Peyer's patch (tissue), 4 donors: ENCODE results near the gene GCAT.

ENCODE experiments used
- CTCF ChIP-seq, 6 experiments: fragments of 450-650 bp in 4 of 6; fragments of 200-600 bp in 2 of 6; sonication (generic) in 1 of 6; IDR thresholded peaks; one replicate each; pipeline ENCODE4 v1.5.1; 2017 to 2019; ENCODE audit warnings: antibody characterized with exemption in 6 of 6, mild to moderate bottlenecking in 3 of 6, moderate library complexity in 1 of 6
- POLR2A ChIP-seq, 2 donors: fragments of 450-650 bp; IDR thresholded peaks; one replicate each; pipeline ENCODE4 v1.5.1; 2017; ENCODE audit warnings: antibody characterized with exemption in 2 of 2, mild to moderate bottlenecking in 2 of 2, moderate library complexity in 2 of 2

GRCh38 chr22:37823134-37823985 lies 15.6 kb downstream of the GCAT start, which contains the start of gene GALR3:
- TF ChIP-seq POLR2A (IDR thresholded peaks at IDR 0.05) (no peak), CTCF (IDR thresholded peaks at IDR 0.05) (no peak)
